ENCODE data around the gene SMAD6. TPM values are rescaled to one million over a fixed set of nuclear protein-coding genes. Genes with fewer than 3 reads are reported as not detected.

The SMAD6 gene
- total RNA-seq, 1 donor, result 3.2 TPM

GRCh38 chr15:66738595-66738994 is 36.6 kb downstream of the SMAD6 start:
- no peak for DNase-seq (ENCODE audit: low read depth in 2 of 3, low spot score in 2 of 3)

DNA sequence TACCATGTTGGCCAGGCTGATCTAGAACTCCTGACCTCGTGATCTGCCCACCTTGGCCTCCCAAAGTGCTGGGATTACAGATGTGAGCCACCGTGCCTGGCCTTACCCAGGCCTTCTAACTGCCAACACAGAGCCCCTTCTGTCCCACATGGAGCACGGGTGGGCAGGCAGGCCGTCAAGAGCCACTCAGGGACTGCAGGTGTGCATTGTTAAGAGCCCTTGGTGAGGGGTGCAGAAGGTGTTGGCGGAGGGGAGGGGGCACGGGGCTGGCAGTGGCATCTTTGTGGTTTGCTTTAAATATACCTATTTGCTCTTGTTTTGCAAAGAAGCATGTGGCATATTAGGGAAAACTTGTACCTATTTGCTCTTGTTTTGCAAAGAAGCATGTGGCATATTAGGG is 37.3 kb downstream of the SMAD6 start:
- DNase-seq (ENCODE audit: low read depth in 2 of 3, low spot score in 2 of 3), result no peak

DNA sequence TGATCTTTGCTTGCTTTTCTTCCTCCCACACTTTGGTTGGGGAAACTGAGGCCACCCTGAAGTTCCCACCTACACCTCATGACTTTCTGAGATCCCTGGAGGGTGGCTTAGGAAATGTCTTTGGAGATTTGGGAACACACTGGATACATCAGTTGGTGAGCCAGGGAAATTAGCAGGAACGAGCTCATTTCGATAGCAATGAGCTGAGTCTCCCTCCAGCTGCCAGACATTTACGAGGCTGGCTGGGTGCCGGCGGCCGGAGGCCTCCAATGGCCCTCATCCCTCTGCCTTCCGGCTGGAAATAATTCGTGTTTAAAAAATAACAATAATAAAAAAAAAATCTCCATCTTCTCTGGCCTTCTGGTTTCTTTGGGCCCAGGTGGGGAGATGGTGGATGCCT is 38.8 kb downstream of the SMAD6 start:
- no peak for DNase-seq (ENCODE audit: low read depth in 2 of 3, low spot score in 2 of 3)

- DNase-seq (ENCODE audit: low read depth in 2 of 3, low spot score in 2 of 3), result no peak
Measured at GRCh38 chr15:66741646-66742045, 39.6 kb downstream of the SMAD6 start.

DNA sequence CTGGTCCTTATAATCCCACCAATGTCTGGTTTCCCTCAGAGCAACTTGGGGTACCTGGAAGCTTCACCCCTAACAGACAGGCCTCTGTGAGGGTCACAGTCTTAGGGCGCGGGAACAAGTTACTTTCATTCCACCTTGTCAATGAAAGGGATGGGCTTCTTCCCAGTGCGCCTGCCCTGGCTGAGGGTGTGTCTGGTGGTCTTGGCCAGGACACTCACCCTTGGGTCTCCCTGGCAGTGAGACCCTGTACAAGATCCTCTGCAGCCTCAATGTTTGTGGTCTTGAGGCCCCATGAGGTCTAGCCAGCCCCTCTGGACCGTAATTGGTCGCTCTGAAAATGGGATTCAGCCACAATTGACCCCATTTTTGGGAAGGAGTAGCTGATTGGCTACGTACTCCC is 40.2 kb downstream of the SMAD6 start:
- no peak for DNase-seq (ENCODE audit: low read depth in 2 of 3, low spot score in 2 of 3)

- DNase-seq (ENCODE audit: low read depth in 2 of 3, low spot score in 2 of 3), result no peak
Measured at GRCh38 chr15:66743204-66743603, 41.2 kb downstream of the SMAD6 start.

DNA sequence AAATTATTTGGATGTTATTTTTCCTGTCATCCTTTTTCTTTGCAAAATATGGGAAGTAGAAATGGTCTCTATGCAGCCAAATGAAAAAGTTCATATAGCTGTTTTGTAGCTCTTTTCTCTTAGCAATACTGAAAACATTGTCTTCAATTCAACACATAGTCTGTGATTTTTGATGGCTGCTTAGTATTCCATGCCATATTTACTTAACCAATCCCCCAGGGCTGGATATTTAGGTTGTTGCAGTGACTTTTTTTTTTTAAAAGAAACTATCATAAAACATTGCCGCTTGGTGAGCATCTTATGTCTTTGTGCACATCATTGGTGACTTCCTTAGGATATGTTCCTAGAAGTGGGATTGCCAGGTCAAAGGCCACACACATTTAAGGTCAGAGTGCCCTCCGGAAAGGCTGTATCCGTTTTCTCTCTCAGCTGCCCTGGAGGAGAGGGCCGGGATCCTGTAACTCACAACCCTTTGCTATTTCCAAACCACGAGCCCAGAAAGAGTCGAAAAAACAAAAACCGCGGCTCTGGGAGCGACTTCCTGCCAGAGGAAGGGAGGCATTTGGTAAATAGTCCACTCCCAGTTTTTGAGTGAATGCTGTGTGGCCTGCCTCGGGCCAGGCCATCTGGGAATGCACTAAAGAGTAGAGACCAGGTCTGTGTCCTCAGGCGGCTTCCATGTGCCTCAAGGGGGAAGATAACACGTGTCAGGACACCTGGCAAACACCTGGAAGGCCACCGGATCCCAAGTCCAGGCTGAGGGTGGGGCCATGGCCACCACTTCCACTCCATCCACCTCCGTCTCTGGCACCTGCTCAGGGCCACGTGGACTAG is 41.9 kb downstream of the SMAD6 start:
- no peak for DNase-seq (ENCODE audit: low read depth in 2 of 3, low spot score in 2 of 3)

GRCh38 chr15:66744610-66745279 is 42.7 kb downstream of the SMAD6 start:
- DNase-seq (ENCODE audit: low read depth in 2 of 3, low spot score in 2 of 3), result no peak

- DNase-seq (ENCODE audit: low read depth in 2 of 3, low spot score in 2 of 3), result no peak
Measured at GRCh38 chr15:66745530-66746230, 43.6 kb downstream of the SMAD6 start.

DNA sequence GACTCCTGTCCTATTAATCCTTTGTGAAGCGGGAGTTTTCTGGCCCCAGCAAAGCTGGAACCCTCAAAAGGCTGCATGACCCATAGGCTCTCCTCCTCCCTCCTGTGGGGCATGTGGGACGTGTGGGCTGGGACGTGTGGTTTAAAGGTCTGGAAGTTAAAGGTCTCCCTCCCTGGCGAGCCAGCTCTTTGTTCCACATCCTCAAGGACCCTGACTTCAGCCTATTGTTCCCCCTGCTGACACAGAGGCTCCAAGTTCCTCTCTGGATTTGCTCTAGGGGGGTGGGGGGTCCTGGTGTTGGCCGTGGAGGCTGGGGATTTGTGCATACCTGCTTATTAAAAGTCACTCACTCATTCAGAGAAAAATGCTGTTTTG is 44.2 kb downstream of the SMAD6 start:
- DNase-seq (ENCODE audit: low read depth in 2 of 3, low spot score in 2 of 3), result no peak

- DNase-seq (ENCODE audit: low read depth in 2 of 3, low spot score in 2 of 3), result no peak
Measured at GRCh38 chr15:66747223-66747622, 45.2 kb downstream of the SMAD6 start.

DNA sequence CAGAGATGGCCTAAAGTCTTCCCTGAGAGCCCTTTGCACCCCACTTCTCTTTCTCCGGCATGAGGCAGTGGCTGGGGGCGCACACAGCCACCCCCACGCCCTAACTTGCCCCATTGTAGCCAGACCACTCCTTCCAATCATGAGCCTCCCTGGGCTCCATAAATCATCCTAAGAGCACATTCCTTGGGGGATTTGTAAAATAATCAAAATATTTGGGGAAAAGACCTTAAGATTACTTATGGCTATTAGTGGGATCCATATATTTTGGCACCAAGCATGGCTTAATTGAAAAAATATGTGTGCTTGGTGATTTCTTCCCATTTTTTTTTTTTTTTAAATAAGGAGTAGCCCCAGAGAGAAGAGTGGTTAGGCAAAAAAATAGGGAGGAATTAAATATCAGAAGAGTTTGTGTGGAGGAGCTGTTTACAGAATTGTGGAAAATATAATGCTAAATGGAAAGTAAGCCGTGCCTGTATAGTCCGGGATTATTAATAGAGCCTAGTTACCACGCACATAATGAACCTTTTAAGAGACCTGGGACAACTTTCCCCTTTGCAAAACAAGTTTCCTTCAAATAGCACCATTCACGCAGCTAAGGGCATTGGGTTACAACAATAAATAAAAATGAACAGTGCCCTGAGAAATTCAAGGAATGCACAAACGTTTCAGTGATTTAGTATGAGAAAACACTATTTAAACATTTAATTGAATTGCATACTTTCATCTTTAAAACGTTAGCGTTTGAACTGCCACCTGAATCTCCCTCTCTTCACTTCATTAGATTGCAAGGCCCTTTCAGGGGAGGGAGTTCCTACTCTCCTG is 46.1 kb downstream of the SMAD6 start:
- no peak for DNase-seq (ENCODE audit: low read depth in 2 of 3, low spot score in 2 of 3)

- DNase-seq (ENCODE audit: low read depth in 2 of 3, low spot score in 2 of 3), result no peak
Measured at GRCh38 chr15:66748708-66749035, 46.6 kb downstream of the SMAD6 start.

- no peak for DNase-seq (ENCODE audit: low read depth in 2 of 3, low spot score in 2 of 3)
Measured at GRCh38 chr15:66749841-66750575, 48.0 kb downstream of the SMAD6 start.

DNA sequence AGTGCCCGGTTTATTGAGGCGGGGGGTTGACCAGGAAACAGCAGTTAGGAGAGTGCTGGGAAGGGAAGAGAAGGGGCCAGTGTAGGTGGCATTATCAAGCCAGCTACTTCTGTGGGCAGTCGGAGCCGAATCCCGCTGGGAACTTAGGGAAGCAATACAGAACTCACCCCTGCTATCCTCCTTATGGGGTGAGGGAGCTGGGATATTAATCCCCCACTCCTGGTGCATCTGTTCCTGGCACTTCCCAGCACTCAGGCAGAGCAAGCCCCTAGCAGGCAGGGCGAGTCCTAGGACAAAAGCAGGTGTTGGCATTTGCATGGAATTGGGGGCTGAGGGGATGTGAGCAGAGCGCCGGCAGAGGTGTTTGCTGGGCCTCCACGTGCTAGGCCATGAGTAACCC is 48.6 kb downstream of the SMAD6 start:
- DNase-seq (ENCODE audit: low read depth in 2 of 3, low spot score in 2 of 3), result no peak

DNA sequence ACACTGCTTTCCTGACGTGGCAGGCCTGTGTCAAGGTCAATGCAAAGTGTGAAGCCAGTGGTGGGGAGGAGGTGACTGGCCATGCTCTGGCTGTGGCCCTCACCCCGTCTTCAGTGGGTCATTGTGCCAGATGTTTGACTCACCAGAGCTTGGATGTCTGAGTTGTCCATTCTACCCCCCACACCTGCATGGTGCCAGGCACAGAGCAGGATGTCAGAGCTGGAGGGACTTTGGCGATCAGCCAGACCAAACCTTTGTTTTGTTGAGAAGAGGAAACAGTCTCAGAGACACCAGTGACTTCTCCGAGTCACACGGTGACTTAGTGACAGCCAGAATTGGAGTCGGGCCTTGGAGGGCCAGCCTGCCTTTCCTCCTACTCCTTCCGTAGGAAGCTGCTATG is 49.5 kb downstream of the SMAD6 start:
- DNase-seq (ENCODE audit: low read depth in 2 of 3, low spot score in 2 of 3), result peak in 2 of 3 donors; percentile 53 to 77

- no peak for DNase-seq (ENCODE audit: low read depth in 2 of 3, low spot score in 2 of 3)
Measured at GRCh38 chr15:66752078-66752477, 50.0 kb downstream of the SMAD6 start.

- DNase-seq (ENCODE audit: low read depth in 2 of 3, low spot score in 2 of 3), result no peak
Measured at GRCh38 chr15:66753687-66754377, 51.8 kb downstream of the SMAD6 start.

DNA sequence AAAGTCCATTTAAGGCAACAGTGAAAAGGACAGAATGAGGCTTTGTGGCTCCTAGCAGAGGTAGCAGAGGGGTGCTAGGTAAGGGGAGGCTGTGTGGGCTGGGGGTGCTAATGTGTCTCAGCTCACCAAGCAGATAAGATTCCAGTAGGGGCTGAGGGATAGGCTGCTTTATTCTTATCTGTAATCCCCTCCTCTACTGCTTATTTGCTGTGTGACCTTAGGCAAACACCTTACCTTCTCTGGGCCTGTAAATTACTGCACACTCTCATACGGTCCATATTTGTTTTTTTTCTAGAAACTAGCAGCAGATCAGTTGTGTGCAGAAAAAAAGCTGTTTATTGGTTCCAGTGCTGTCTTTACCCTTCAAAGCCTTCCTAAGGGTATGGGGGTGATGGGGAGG is 52.8 kb downstream of the SMAD6 start:
- DNase-seq (ENCODE audit: low read depth in 2 of 3, low spot score in 2 of 3), result no peak
